ENCODE results near the gene RECQL5. TPM values are rescaled to one million over a fixed set of nuclear protein-coding genes. Genes with fewer than 3 reads are reported as not detected.

RECQL5 gene
- total RNA-seq, 6 experiments from 2014 or later = 13.5 to 24.8 (median 18.4) TPM

GRCh38 chr17:75670868-75671267, 3.9 kb upstream of the RECQL5 start:
- Histone ChIP-seq H3K27ac (no peak overlapping the region), H3K9me3 (no peaks in the 10 kb centered on the region), H3K27me3 (no peaks in the 10 kb centered on the region), H3K4me1 (peaks cover 0 to 15% (median 5%) of the 10 kb centered on the region in 4 donors), H3K36me3 (peaks cover 0 to 44% (median 9%) of the 10 kb centered on the region in 4 donors), H3K4me3 (no peak overlapping the region)
- DNase-seq = peak in 1 of 3 donors; percentile 7
- WGBS (ENCODE audit: insufficient coverage, low coverage, low lambda C conversion rate, missing lambda C conversion rate) = 57% methylated on average over 5 of the region's 5 CpGs
- no peak for TF ChIP-seq POLR2A (IDR thresholded peaks at IDR 0.05)
- TF ChIP-seq CTCF (IDR thresholded peaks at IDR 0.05) = no peak
- ATAC-seq = no peak
- intact Hi-C loops (cut with DNase I) = no loop called here

- no peak for DNase-seq
- intact Hi-C loops (cut with DNase I) = no loop called here
- Histone ChIP-seq H3K4me3 (peak overlapping the region in 1 of 3 donors; percentile 86), H3K9me3 (no peaks in the 10 kb centered on the region), H3K36me3 (peaks cover 0 to 51% (median 9%) of the 10 kb centered on the region in 4 donors), H3K27ac (no peak overlapping the region), H3K27me3 (no peaks in the 10 kb centered on the region), H3K4me1 (peaks cover 0 to 17% (median 6%) of the 10 kb centered on the region in 4 donors)
- 73% methylated on average over 4 of the region's 4 CpGs for WGBS (ENCODE audit: insufficient coverage, low coverage, low lambda C conversion rate, missing lambda C conversion rate)
- no peak for ATAC-seq
- no peak for TF ChIP-seq POLR2A (IDR thresholded peaks at IDR 0.05)
- TF ChIP-seq CTCF (IDR thresholded peaks at IDR 0.05) = no peak
Measured at GRCh38 chr17:75668489-75668888, 1.5 kb upstream of the RECQL5 start.

- ATAC-seq (no peak), DNase-seq (no peak)
- Histone ChIP-seq H3K27ac (peak overlapping the region; percentile 56 to 77 (median 57)), H3K27me3 (no peaks in the 10 kb centered on the region), H3K9me3 (no peaks in the 10 kb centered on the region), H3K4me3 (peak overlapping the region; percentile 85 to 93 (median 86)), H3K36me3 (peaks cover 0 to 52% (median 10%) of the 10 kb centered on the region in 4 donors), H3K4me1 (peaks cover 0 to 17% (median 6%) of the 10 kb centered on the region in 4 donors)
- TF ChIP-seq CTCF (IDR thresholded peaks at IDR 0.05) = no peak
- TF ChIP-seq POLR2A (IDR thresholded peaks at IDR 0.05) = no peak
- WGBS (ENCODE audit: insufficient coverage, low coverage, low lambda C conversion rate, missing lambda C conversion rate) = 5% methylated on average over 4 of the region's 4 CpGs
- intact Hi-C loops (cut with DNase I) = no loop called here
Measured at GRCh38 chr17:75667825-75668224, 871 bp upstream of the RECQL5 start.

- TF ChIP-seq CTCF (IDR thresholded peaks at IDR 0.05) (no peak), POLR2A (IDR thresholded peaks at IDR 0.05) (no peak)
- peak in 1 of 3 donors; percentile 37 for DNase-seq
- 83% methylated on average over 4 of the region's 10 CpGs for WGBS (ENCODE audit: insufficient coverage, low coverage, low lambda C conversion rate, missing lambda C conversion rate)
- Histone ChIP-seq H3K27ac (no peak overlapping the region), H3K4me3 (peak overlapping the region in 2 of 3 donors; percentile 86 to 93), H3K27me3 (no peaks in the 10 kb centered on the region), H3K36me3 (peaks cover 0 to 53% (median 15%) of the 10 kb centered on the region in 4 donors), H3K4me1 (peaks cover 0 to 17% (median 6%) of the 10 kb centered on the region in 4 donors), H3K9me3 (no peaks in the 10 kb centered on the region)
- intact Hi-C loops (cut with DNase I) = no loop called here
- ATAC-seq = no peak
Measured at GRCh38 chr17:75665981-75666380, 973 bp downstream of the RECQL5 start.
